ENCODE measurements around the gene NR6A1.

DNA sequence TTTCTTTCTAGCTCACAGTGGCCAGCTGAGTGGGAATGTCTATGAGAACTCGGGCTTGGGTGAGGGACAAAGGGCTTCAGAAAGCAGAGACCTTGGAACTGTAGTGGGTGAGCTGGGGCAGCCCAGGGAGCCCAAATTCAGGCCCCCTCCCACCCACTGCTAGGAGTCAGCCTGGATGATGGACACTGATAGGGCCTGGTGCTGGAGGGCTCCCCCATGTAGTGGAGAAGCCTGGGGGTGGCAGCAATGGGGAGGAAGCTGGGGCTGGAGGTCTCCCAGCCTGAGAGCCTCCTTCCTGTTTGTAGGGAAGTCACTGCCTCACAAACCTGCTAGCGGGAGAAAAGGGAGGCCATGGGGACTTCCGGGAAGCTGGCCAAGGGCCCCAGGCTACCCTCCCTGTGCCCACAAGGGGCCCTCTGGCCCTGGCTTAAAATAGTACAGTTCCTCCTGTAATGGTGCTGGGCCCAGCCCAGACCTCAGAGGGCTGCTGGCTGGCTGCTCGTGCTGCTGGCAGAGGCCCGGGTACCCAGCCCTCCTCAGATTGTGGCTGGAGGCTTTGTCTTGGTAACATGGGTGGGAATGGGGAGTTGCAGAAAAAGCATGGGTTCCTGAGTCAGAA lies 257.6 kb downstream of the NR6A1 start:
- TF ChIP-seq EZH2 (IDR thresholded peaks at IDR 0.05; ENCODE audit: low read length, unreplicated experiment): no peak
- TF ChIP-seq CTCF (conservative IDR thresholded peaks at IDR 0.05; ENCODE audit: low read depth, low read length): no peak
- no peak for TF ChIP-seq EZH2phosphoT487 (IDR thresholded peaks at IDR 0.05; ENCODE audit: borderline replicate concordance, low read length)
